OCI-M1 (cell line): Measurements from ENCODE around the gene MDP1.
"Not testable (repeated sequence)": the region's sequence is repeated elsewhere in the genome, so short reads cannot be mapped to it uniquely, and the experiment has no call there.

Experiments used
- DNase-seq: peaks from one replicate; lab custom pipeline; 2025; lab: John Stamatoyannopoulos, UW

MDP1 gene

GRCh38 chr14:24250354-24250753, 34.5 kb upstream of the MDP1 start:
- DNase-seq, result no peak

GRCh38 chr14:24249230-24250021, 33.6 kb upstream of the MDP1 start:
- no peak for DNase-seq

GRCh38 chr14:24247422-24247821, 31.6 kb upstream of the MDP1 start:
- peak; percentile 11 for DNase-seq

GRCh38 chr14:24246765-24247212, 30.9 kb upstream of the MDP1 start:
- peak; percentile 65 for DNase-seq

- DNase-seq, result not testable (repeated sequence)
Measured at GRCh38 chr14:24245350-24245749, 29.5 kb upstream of the MDP1 start.

- peak; percentile 86 for DNase-seq
Measured at GRCh38 chr14:24243336-24243836, 27.5 kb upstream of the MDP1 start.

GRCh38 chr14:24241829-24242443, 26.1 kb upstream of the MDP1 start:
- peak; percentile 97 for DNase-seq

- DNase-seq, result no peak
Measured at GRCh38 chr14:24240110-24240918, 24.4 kb upstream of the MDP1 start.

GRCh38 chr14:24238527-24239037, 22.7 kb upstream of the MDP1 start:
- no peak for DNase-seq

GRCh38 chr14:24238123-24238522, 22.3 kb upstream of the MDP1 start:
- DNase-seq, result no peak

GRCh38 chr14:24237463-24237955, 21.6 kb upstream of the MDP1 start:
- DNase-seq, result no peak

GRCh38 chr14:24236689-24237462, 21.0 kb upstream of the MDP1 start:
- no peak for DNase-seq

- DNase-seq, result no peak
Measured at GRCh38 chr14:24235804-24236688, 20.2 kb upstream of the MDP1 start.

GRCh38 chr14:24234095-24235005, 18.5 kb upstream of the MDP1 start:
- DNase-seq, result no peak

GRCh38 chr14:24233538-24233866, 17.6 kb upstream of the MDP1 start:
- peak; percentile 43 for DNase-seq

- DNase-seq, result no peak
Measured at GRCh38 chr14:24232645-24233537, 17.0 kb upstream of the MDP1 start, which contains the start of gene GMPR2. GMPR2 (plus strand) TSS chr14:24232929; CDS start chr14:24233254, 325 bp downstream.

GRCh38 chr14:24232121-24232644, 16.3 kb upstream of the MDP1 start, which contains the start of gene NEDD8:
NEDD8 (minus strand) TSS chr14:24232367; CDS start chr14:24232267, 100 bp downstream.
- peak; percentile 92 for DNase-seq
